ENCODE results near the gene KLHL29. TPM values are rescaled to one million over a fixed set of nuclear protein-coding genes. Genes with fewer than 3 reads are reported as not detected.
"Not testable (repeated sequence)": the region's sequence is repeated elsewhere in the genome, so short reads cannot be mapped to it uniquely, and the experiment has no call there.

Gene KLHL29
- polyA plus RNA-seq, 3 donors, result 1.4 to 10.2 (median 4.6) TPM

DNA sequence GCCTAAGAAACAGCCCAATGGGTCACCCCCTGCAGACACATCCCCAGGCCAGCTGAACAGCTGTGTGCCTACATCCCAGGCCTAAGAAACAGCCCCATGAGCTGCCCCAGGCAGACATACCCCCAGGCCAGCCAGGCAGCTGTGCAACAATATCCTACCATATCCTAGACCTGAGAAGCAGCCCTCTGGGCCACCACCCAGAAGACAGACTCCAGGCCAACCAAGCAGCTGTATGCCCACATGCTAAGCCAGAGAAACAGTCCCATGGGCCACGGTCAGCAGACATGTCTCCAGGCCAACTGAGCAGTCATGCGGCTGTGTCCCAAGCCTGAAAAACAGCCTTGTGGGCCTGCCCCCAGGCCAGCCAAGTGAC lies 336.5 kb downstream of the KLHL29 start:
- no peak overlapping the region for H3K27ac ChIP-seq (ENCODE audit: low read depth, low read length)
- 80 to 94% (median 88%) methylated on average over 2 of the region's 2 CpGs for WGBS, 3 donors

DNA sequence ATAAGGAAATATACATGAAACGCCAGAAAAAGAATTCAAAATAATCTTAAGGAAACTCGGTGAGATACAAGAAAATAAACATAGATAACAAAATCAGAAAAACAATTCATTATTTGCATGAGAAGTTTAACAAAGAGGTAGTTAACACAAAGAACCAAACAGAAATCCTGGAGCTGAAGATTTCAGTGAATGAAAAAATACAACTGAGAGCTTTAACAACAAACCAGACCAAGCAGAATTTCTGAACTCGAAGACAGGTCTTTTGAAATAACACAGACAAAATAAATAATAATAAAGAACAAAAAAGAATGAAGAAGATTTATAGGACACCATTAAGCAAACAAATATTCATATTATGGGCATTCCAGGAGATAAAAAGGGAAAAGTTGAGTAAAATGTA lies 337.3 kb downstream of the KLHL29 start:
- WGBS, 3 donors, result 96 to 98% (median 97%) methylated on average over 3 of the region's 3 CpGs

DNA sequence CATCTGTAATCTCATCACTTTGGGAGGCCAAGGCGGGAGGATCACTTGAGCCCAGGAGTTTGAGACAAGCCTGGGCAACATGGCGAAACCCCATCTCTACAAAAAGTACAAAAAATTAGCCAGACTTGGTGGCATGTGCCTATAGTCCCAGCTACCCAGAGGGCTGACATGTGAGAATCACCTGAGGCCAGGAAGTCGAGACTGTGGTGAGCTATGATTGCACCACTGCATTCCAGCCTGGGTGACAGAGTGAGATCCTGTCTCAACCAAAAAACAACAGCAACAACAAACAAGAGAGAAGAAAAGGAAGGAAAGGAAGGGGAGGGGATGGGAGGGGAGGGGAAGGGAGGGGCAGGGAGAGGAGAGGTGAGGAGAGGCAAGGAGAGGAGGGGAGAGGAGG lies 338.1 kb downstream of the KLHL29 start:
- not testable (repeated sequence) for H3K27ac ChIP-seq (ENCODE audit: low read depth, low read length)
- 95 to 100% (median 99%) methylated on average over 3 of the region's 3 CpGs for WGBS, 3 donors

More for the DNA sequence above, 337.3 kb downstream of the KLHL29 start:
- no peak overlapping the region for H3K27ac ChIP-seq (ENCODE audit: low read depth, low read length)

DNA sequence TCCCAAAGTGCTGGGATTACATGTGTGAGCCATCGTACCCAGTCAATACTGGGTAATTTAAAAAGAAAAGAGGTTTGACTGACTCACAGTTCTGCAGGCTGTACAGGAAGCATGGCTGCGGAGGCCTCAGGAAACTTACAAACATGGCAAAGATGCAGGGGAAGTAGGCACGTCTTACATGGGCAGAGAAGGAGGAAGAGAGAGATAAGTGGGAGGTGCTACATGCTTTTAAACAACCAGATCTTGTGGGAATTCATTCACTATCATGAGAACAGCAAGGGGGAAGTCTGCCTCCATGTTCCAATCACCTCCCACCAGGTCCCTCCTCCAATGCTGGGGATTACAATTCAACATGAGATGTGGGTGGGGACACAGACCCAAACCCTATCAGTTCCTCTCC lies 349.4 kb downstream of the KLHL29 start:
- no peak overlapping the region for H3K27ac ChIP-seq (ENCODE audit: low read depth, low read length)
- WGBS, 3 donors, result 67 to 94% (median 71%) methylated on average over 3 of the region's 3 CpGs

DNA sequence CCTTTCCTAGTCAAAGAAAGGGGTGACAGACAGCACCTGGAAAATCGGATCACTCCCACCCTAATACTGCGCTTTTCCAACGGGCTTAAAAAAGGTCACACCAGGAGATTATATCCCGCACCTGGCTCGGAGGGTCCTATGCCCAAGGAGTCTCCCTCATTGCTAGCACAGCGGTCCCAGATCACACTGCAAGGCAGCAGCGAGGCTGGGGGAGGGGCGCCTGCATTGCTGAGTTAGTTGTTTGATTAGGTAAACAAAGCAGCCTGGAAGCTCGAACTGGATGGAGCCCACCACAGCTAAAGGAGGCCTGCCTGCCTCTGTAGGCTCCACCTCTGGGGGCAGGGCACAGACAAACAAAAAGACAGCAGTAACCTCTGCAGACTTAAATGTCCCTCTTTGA lies 351.8 kb downstream of the KLHL29 start:
- WGBS, 3 donors, result 96 to 99% (median 98%) methylated on average over 9 of the region's 9 CpGs
- H3K27ac ChIP-seq (ENCODE audit: low read depth, low read length), result not testable (repeated sequence)

DNA sequence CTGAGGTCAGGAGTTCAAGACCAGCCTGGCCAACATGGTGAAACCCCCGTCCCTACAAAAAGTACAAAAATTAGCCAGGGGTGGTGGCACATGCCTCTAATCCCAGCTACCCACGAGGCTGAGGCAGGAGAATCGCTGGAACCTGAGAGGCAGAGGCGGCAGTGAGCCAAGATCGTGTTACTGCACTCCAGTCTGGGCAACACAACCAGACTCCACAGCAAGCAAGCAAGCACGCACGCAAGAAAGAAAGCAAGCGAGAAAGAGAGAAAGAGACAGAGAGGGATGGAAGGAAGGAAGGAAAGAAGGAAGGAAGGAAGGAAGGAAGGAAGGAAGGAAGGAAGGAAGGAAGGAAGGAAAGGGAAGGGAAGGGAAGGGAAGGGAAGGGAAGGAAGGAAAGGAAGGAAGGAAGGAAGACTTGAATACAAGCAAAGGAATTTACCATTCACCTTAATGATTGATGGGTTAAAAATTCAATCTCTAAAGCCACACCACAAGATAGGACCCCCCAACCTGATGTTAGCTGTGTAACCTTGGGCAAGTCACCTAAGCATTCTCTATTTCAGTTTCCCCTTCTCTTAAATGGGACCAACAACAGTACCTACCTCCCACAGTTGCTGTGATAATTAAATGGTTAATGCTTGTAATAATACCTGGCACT lies 360.2 kb downstream of the KLHL29 start:
- H3K27ac ChIP-seq (ENCODE audit: low read depth, low read length), result no peak overlapping the region
- WGBS, 3 donors, result 83 to 93% (median 87%) methylated on average over 8 of the region's 8 CpGs

DNA sequence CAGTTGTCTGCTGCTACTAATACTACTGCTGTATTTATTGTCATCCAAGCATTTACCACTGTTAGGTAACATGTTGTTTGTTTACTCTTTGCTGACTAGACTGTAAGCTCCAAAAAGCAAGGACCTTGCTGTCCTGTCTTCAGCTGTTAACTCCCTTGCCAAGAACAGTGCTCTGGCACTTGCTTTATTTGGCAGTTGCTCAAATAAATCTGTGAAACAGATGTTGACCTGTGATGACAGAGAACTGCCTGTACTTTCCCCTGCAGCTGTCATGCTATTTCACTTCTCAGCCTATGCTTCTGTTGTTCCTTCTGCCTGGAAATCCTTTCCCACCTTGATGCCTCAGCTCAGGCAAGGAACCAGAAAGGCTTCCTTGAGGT lies 360.7 kb downstream of the KLHL29 start:
- no peak overlapping the region for H3K27ac ChIP-seq (ENCODE audit: low read depth, low read length)

DNA sequence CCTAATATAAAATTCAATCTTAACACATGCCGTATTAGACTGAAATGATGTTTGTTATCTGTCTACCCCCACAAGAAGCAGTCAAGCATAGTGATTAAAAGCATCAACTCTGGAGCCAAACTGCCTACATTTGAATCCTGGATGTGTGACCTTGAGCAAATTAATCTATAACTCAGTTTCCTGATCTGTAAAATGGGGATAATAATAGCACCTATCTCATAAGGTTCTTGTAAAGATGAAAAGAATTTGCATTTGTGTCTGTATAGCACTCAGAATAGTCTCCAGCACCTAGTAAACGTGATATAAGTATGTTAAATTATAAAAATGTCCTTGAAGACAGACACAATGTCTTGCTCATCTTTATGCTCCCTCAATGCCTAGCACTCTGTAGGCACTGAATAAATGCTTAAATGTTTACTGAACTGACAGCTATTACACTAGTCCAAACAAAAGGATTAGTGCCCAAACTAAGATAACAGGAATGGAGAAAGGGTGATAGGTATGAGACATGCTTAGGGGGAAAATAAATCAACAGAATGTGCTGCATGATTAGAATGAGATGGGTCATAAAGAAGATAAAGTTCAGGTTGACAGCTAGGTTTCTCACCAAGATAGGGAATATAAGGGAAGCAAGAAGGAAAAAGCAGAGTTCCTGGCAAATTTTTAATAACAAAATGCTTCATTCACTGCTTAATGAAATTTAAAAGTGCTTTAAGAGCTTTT lies 361.3 kb downstream of the KLHL29 start:
- WGBS, 3 donors, result 66 to 85% (median 85%) methylated on average over 2 of the region's 2 CpGs
- no peak overlapping the region for H3K27ac ChIP-seq (ENCODE audit: low read depth, low read length)

DNA sequence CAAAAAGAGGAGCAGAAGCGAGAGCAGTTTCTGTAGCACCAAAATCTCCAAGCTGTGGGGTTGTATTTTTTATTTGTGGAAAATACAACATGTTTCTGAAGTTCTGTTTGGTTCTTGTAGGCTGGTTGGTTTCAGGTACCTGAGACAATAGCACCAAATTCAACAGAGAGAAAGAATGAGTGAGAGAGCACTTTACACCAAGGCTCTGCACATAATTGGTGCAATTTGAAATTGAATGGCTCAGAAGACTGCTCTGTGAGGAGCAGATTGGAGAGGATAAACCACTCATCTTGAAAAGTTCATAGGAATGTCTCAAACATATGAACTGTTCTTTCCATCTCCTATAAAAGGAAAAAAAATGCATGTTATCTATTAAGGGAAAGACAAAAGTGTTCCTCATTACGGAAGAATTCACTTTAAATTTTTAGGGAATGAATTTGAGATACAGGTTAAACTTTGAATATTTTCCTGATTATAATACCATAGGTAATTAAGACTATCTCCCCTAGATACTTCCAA lies 366.8 kb downstream of the KLHL29 start:
- H3K27ac ChIP-seq (ENCODE audit: low read depth, low read length), result no peak overlapping the region
- 95 to 100% (median 96%) methylated on average over 2 of the region's 2 CpGs for WGBS, 3 donors

DNA sequence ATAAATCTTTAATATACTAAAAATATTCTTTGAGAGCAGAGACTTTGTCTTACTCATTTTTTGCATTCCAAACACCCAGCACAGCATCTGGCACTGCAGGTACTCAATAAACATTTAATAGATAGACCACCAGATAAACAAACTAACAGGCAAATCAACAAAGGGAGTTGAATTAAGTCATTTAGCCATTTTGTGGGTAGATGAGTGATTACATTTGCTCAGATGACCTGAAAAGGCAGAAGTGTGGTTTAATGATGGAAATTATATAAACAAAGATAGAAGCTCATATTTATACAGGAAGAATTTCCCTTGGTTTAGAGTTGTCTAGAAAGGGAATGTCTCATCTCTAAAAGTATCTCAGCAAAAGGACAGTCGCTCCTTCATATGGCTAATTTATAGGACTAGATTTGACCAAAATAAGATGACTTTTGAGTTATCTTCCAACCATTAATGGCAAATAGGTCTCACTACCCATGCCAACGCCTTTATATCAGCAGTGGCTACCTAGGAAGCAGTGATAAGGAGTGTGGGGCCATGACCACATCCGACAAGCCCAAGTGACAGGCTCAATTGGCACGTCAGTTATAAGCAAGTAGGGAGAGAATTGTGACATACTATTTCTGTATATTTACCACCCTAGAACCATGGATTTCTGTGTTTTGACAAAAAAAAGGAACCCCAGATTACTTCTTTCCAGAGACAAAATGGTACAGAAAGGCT lies 368.5 kb downstream of the KLHL29 start:
- 85 to 93% (median 85%) methylated on average over 4 of the region's 4 CpGs for WGBS, 3 donors
- H3K27ac ChIP-seq (ENCODE audit: low read depth, low read length), result no peak overlapping the region

DNA sequence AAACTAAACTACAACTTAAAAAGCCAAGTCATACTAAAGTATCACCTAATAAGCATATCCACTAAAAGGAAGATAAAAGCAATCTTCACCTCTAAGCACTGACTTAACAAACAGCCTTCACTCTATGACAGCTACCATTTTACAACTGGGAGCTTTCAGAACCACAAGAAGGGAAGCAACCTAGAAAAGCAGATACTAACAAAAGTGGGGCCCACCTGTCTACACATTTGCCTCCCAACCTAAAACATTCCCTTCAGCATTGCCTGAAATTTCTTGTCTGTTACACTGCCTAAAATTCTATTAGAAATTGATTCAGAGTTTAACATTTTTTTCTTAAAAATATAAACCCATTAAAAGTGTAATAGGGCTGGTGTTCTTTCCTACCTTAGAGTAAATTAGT lies 370.0 kb downstream of the KLHL29 start:
- H3K27ac ChIP-seq (ENCODE audit: low read depth, low read length), result no peak overlapping the region

DNA sequence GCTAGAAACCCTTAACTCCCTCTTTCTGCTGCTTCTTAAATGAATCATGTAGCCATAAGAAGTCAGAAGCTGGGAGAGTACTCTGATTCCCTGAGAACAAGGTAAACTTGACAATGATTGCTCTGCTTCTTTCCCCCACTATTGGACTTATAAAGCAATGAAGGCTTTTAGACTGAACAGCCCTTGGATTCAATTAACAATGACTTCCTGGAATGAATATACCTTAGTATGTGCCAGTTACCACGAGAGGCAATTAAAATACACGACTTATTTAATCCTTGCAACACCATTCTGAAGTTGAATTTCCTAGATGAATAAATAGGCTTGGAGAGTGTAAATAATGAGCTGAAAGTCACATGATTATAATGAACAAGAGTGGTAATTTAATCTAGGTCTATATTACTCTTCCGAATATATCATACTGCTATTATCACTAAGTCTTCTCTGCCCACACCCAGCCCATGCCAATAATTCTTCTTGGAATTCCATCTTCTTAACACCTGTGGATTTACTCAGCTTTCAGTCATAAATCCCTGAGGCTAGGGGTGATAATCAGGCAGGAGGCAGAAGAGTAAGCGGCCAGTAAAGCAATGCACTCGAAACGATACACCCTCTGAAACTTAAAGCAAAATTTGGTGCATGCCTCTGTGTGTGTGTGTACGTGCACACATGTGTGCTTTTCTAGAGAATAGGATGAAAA lies 371.8 kb downstream of the KLHL29 start:
- WGBS, 3 donors, result 88 to 92% (median 92%) methylated on average over 7 of the region's 7 CpGs
- H3K27ac ChIP-seq (ENCODE audit: low read depth, low read length), result no peak overlapping the region

DNA sequence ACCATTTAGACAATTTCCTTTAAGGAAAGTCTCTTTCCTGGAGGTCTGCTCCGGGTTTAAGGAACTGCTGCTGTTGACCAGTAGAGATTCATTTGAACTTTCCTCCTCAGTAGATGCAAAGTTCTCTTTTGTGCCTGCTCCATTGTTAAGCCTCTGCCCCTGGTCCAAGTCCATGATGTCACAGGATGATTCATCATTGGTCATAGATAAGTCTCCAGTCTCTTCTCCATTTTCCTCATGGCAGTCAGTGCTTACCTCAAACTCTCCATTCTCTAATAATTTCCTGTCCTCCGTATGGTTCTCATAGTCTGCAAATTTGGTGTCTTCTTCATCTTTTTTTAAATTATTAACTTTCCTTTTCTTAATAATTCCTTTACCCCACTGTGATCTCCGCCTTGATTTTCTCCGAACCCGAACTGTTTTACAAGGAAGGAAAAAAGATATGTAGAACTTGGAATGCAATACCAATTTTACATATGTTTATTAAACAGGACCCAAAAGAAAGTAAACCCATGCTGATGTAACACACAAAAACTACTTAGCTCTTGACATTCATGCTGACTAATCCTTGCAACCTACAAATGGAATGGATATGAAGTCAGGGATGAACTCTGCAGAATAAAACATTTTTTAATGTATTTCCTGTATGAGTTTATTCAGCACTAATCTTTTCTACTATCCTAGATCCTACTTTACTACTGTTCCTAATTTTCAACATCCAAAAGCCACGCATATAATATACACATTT lies 372.9 kb downstream of the KLHL29 start:
- WGBS, 3 donors, result 78 to 86% (median 84%) methylated on average over 6 of the region's 6 CpGs
- no peak overlapping the region for H3K27ac ChIP-seq (ENCODE audit: low read depth, low read length)
